Chondrocyte (in vitro differentiated cells): ENCODE data around the gene IRF1. TPM values are rescaled to one million over a fixed set of nuclear protein-coding genes. Genes with fewer than 3 reads are reported as not detected.
A peak's percentile ranks its signal among the peaks of the same experiment; 100 is the strongest.

ENCODE experiments used
- DNase-seq: peaks from one replicate; pipeline ENCODE4 v3.0.0; 2021; ENCODE audit warnings: mixed read lengths, low spot score
- H3K27ac Mint-ChIP-seq: one replicate; pipeline ENCODE4 v1.8.0; 2021; ENCODE audit warnings: mild to moderate bottlenecking, moderate library complexity, mixed read lengths; ENCODE audit not compliant: unreplicated experiment
- H3K27me3 Mint-ChIP-seq: 2 replicates; pipeline ENCODE4 v1.8.0; 2021; ENCODE audit warnings: low read depth, mixed read lengths
- H3K36me3 Mint-ChIP-seq: 2 replicates; pipeline ENCODE4 v1.8.0; 2021; ENCODE audit warnings: low read depth, mixed read lengths
- H3K4me1 Mint-ChIP-seq: 2 replicates; pipeline ENCODE4 v1.8.0; 2021; ENCODE audit warnings: low read depth, mild to moderate bottlenecking, mixed read lengths
- H3K4me3 Mint-ChIP-seq: one replicate; pipeline ENCODE4 v1.8.0; 2021; ENCODE audit warnings: mild to moderate bottlenecking, moderate library complexity, mixed read lengths; ENCODE audit not compliant: unreplicated experiment
- H3K9me3 Mint-ChIP-seq: 2 replicates; pipeline ENCODE4 v1.8.0; 2021; ENCODE audit warnings: low read depth, mixed read lengths
- total RNA-seq: library from RNA; stranded (reverse); gene quantifications from 3 replicates; pipeline ENCODE4 v1.2.1, GENCODE V29; 2021
- TF ChIP-seq, protein P1 (sequence below): fragments of 200-600 bp; sonication (generic); IDR thresholded peaks from 2 replicates; pipeline ENCODE4 v1.5.0; 2021; ENCODE audit warnings: antibody characterized with exemption, mild to moderate bottlenecking, moderate library complexity

Gene IRF1
- total RNA-seq, 1 donor from 2014 or later = 16.3 TPM

DNA sequence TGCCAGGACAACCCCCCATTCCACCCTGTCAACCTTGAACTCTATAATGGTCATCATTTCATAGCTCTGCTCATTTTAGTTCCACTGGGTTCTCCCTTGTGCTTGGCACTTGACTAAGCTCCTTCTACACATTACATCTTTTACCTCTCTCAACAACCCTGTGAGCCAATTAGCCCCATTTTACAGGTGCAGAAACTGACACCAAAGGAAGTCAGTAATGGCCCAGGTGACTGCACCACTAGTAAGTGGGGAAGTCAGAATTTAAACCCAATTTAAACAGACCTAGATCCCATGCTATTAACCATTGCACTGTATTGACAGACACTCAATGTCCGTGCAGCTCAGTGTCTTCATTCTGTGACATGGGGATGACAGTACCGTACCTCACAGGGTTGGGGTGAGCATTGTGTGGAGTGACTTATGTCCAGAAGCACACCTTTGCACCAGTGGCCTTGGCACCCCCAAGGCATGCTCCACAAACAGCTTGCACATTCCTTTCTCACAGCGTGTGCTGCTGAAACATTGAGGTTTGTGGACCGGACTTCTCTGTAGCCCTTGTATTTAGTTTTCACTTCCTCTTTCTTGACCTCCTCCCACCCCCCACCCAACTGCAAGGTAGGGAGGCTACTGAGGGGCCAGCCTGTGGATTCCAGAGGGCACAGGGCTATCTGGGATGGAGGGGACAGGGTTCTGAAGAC is 23.1 kb downstream of the IRF1 start:
- peak; percentile 14 for DNase-seq
- peaks cover 3% of the 10 kb centered on the region for H3K36me3 Mint-ChIP-seq
- H3K4me1 Mint-ChIP-seq = peaks cover 59% of the 10 kb centered on the region
- no peaks in the 10 kb centered on the region for H3K27me3 Mint-ChIP-seq
- TF ChIP-seq, protein P1, sequence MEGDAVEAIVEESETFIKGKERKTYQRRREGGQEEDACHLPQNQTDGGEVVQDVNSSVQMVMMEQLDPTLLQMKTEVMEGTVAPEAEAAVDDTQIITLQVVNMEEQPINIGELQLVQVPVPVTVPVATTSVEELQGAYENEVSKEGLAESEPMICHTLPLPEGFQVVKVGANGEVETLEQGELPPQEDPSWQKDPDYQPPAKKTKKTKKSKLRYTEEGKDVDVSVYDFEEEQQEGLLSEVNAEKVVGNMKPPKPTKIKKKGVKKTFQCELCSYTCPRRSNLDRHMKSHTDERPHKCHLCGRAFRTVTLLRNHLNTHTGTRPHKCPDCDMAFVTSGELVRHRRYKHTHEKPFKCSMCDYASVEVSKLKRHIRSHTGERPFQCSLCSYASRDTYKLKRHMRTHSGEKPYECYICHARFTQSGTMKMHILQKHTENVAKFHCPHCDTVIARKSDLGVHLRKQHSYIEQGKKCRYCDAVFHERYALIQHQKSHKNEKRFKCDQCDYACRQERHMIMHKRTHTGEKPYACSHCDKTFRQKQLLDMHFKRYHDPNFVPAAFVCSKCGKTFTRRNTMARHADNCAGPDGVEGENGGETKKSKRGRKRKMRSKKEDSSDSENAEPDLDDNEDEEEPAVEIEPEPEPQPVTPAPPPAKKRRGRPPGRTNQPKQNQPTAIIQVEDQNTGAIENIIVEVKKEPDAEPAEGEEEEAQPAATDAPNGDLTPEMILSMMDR = no peak
- no peak overlapping the region for H3K4me3 Mint-ChIP-seq
- peaks cover 7% of the 10 kb centered on the region for H3K9me3 Mint-ChIP-seq
- no peak overlapping the region for H3K27ac Mint-ChIP-seq

DNA sequence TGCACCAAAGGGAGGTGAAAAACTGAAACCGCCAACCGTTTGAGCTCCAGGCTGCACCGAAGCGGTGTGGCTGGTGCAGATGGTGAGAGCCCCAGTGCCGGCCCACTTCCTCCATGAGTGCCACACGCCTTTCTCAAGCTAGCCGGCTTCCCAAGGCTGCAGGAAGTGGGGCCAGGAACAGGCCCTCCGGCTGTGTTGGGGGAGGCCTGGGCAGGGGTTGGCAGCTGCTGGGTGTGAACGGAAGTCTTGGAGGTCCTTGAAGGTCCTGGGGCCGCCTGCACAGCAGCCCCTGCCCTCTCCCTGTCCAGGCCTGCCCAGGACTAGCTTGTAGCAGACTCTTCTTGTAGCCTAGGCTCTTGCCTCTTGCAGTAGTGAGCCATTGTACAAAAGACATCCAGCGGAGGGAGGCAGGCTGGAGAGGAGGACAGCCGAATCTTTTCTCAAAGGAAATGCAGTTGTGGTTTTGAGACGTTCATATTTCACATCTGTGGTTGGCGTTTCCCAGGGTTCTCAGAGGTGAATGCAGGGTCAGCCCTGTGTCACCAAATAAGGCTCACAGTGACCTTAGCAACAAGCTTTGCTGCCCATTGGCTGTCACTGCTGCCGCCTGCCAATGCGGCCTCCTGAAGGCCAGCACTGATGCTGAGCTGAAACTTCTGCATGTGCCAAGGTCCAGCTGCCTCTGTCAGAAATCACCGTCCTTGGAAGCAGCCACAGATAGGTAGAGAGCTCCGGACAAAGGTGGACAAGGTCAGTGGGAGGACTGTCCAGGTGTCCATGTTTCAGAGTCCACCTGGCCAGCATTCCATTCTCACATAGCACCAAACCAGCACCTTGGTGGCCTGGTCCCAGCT is 23.9 kb downstream of the IRF1 start:
- Mint-ChIP-seq H3K27me3 (no peaks in the 10 kb centered on the region), H3K9me3 (peaks cover 7% of the 10 kb centered on the region), H3K4me1 (peaks cover 59% of the 10 kb centered on the region), H3K4me3 (no peak overlapping the region), H3K36me3 (peaks cover 3% of the 10 kb centered on the region), H3K27ac (peak overlapping the region; percentile 45)
- DNase-seq = peak; percentile 81
- TF ChIP-seq, protein P1 = no peak

DNA sequence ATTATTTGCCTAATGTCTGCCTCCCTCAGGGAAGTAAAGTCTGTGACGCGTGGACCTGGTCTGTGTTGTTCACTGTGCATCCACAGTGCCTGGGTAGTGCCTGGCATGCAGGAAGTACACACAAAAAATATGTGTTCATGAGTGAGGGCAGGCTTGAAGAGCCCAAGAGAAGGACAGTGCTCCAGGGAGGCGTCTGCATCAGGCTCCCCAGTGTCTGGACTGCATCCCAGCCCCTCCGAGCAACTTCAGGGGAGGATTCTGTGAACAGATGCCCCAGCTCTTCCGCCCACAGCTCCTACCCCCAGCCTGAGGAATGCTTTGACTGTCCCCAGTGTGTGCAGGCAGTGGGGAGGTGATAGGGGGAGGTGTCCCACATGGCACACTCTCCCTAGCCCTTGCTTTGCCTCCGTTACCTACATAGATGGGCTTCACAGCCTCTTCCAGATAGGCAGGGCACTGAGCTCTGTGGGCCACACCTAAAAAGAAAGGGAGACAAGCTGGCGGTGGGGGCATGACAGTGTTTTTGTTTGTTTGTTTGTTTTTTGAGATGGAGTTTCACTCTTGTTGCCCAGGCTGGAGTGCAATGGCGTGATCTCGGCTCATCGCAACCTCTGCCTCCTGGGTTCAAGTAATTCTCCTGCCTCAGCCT is 25.4 kb downstream of the IRF1 start:
- no peak overlapping the region for H3K4me3 Mint-ChIP-seq
- H3K4me1 Mint-ChIP-seq = peaks cover 66% of the 10 kb centered on the region
- DNase-seq = peak; percentile 50
- TF ChIP-seq, protein P1 = no peak
- peaks cover 8% of the 10 kb centered on the region for H3K36me3 Mint-ChIP-seq
- H3K9me3 Mint-ChIP-seq = peaks cover 7% of the 10 kb centered on the region
- peak overlapping the region; percentile 65 for H3K27ac Mint-ChIP-seq
- no peaks in the 10 kb centered on the region for H3K27me3 Mint-ChIP-seq

DNA sequence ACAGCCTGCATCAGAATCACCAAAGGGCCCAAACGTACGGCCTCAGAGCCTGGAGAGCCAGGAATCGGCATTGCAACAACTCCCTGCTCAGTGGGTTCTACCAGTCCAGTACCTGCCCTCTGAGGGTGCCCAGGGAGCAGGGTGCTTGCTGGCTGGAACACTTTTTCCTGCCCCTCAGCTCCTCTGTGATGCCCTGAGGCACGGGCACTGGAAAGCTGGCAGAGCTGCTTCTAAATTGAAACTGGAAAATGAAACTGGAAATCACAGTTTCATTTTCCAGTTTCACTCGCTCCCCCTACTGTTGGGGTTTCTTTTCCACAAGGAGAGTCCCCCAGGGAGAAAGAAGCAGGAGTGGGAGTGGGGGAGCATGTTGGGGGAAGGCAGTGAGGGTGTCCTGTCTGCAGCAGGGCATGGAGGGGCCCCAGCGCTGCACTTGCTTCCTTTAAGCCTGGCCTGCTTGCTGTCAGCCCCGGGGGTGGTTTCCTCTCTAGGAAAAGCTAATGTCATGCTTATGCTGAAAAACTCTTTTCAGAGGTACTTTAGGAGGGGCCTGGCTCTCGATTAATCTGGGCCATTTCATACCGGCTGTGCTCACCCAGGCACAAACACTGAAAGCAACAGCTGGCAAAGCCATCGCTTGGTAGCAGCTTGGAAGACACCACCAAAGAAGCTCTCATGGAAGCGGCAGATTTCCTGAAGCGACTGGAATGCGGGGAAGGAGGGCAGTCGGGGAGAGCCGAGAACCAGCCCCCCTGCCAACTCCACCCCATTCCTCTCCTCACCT is 26.2 kb downstream of the IRF1 start:
- Mint-ChIP-seq H3K4me3 (no peak overlapping the region), H3K36me3 (peaks cover 8% of the 10 kb centered on the region), H3K27me3 (no peaks in the 10 kb centered on the region), H3K9me3 (peaks cover 7% of the 10 kb centered on the region), H3K27ac (peak overlapping the region; percentile 65), H3K4me1 (peaks cover 66% of the 10 kb centered on the region)
- peak; percentile 70 for DNase-seq
- TF ChIP-seq, protein P1 = peak; percentile 72
